Measurements from ENCODE around the gene KANSL3.

The KANSL3 gene

DNA sequence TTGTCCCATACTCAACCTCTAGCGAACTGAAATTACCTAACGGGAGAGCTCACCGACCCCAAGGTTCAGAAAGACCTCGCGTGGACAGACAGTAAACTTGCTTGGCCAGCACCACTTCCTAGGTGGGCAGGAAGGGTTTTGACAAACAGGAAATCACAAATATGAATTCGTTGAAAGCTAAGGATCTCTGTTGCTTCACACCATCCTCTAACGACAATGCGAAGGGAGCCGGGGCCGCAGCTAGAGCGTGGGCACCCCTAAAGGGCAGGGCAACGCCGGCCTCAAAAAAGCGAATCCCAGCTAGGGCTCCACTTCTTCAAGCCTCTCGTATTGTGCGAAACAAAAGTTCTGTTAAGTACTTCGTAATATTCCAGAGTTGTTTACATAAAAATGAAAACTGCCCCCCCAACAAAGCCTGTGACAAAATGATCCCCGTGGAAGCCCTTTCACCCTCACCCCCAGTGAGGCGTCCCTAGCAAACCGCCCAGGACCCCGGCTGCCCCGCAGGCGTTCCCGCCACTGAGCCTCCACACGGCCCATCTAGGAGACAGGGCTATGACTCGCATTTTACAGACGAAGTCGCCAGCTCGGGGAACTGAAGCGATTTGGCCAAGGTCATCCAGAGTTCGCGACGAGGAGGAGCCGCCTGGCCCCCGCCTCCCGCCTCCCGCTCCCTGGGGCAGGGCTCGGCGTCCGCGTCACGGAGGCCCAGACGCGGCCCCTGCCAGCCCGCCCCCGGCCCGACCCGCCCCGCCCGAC lies 548 bp downstream of the KANSL3 start:
- peak overlapping the region; percentile 19 for H2AK5ac ChIP-seq (ENCODE audit: low read depth, low read length)
- H4K8ac ChIP-seq (ENCODE audit: low read depth, low read length), result no peak overlapping the region
- no peak overlapping the region for H3K4ac ChIP-seq (ENCODE audit: low read length)
- H2BK12ac ChIP-seq (ENCODE audit: low read length), result no peak overlapping the region
- WGBS, 2 donors (ENCODE audit: extremely low coverage in 2 of 2, insufficient read length in 2 of 2, insufficient replicate concordance in 1 of 2), result no CpG with 5 or more reads among the region's 50 CpGs
- no peaks in the 10 kb centered on the region for H3K9me3 ChIP-seq (replicated peaks in 1 of 2; ENCODE audit: control insufficient read depth in 2 of 2, insufficient read depth in 1 of 2, low read depth in 1 of 2, low read length in 2 of 2)
- H3K4me2 ChIP-seq (ENCODE audit: insufficient read depth, low read length, poor library complexity, severe bottlenecking), result peak overlapping the region; percentile 79
- no peak overlapping the region for H2BK15ac ChIP-seq (ENCODE audit: low read length)
- H2BK120ac ChIP-seq (ENCODE audit: low read depth, low read length), result no peak overlapping the region
- peaks cover 4 to 39% of the 10 kb centered on the region in 2 donors for H3K36me3 ChIP-seq (replicated peaks in 1 of 2; ENCODE audit: control insufficient read depth in 2 of 2, insufficient read depth in 2 of 2, low read length in 2 of 2)
- no peak for DNase-seq (ENCODE audit: low spot score)
- no peak overlapping the region for H3K14ac ChIP-seq (ENCODE audit: low read length)
- no peak overlapping the region for H4K91ac ChIP-seq (ENCODE audit: low read depth, low read length, poor library complexity)
- no peaks in the 10 kb centered on the region for H3K27me3 ChIP-seq (ENCODE audit: control insufficient read depth in 3 of 3, insufficient read depth in 3 of 3, low read depth in 1 of 3, low read length in 3 of 3)
- peak overlapping the region; percentile 93 for H3K9ac ChIP-seq (ENCODE audit: low read depth, low read length, poor library complexity)
- peak overlapping the region; percentile 65 for H3K18ac ChIP-seq (ENCODE audit: low read length)
- peaks cover 6% of the 10 kb centered on the region for H3K79me1 ChIP-seq (ENCODE audit: low read depth, low read length)
- H3K4me3 ChIP-seq (ENCODE audit: low read length in 2 of 2), result peak overlapping the region; percentile 86 to 96
- peak overlapping the region; percentile 100 for H3K23ac ChIP-seq (ENCODE audit: low read depth, low read length, poor library complexity)
- H3K4me1 ChIP-seq (ENCODE audit: control insufficient read depth in 2 of 2, insufficient read depth in 1 of 2, low read depth in 1 of 2, low read length in 2 of 2), result peaks cover 8 to 9% of the 10 kb centered on the region in 2 donors
- peak overlapping the region; percentile 97 for H2AFZ ChIP-seq (ENCODE audit: low read length)
- peak overlapping the region; percentile 11 for H2BK5ac ChIP-seq (ENCODE audit: low read length)
- no peak overlapping the region for H3K27ac ChIP-seq (replicated peaks; ENCODE audit: low read length)

DNA sequence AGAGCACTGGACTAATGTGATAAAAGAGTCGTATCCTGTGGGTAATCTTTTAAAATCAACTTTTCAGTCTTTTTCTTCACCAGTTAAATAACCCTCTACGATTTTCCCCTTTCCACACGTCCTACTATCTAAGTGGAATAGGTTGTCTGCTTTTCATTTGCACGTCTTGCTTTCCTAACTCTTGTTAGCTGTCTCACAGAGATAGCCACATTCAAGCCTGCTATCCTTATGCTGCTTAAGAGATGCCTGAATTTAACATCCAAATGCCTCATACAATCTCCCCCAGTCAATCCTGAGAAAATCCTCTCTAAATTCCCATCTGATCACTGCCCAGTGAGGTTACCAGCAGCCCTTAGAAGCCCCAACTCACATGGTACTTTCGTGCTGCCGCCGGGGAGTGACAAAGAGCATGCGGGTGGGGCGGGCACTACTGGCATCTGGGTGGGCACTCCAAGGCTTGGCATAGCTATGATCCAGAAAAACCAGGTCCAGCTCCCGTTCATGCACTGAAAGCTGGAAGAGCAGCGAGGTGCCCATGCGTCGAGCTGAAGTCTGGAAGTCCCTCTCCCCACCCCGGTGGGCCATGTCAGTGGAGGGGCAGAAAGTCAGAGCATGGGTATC lies 1.5 kb downstream of the KANSL3 start:
- Histone ChIP-seq H3K18ac (ENCODE audit: low read length) (no peak overlapping the region), H2BK120ac (ENCODE audit: low read depth, low read length) (no peak overlapping the region), H3K23ac (ENCODE audit: low read depth, low read length, poor library complexity) (no peak overlapping the region), H3K27ac (replicated peaks; ENCODE audit: low read length) (no peak overlapping the region), H2BK15ac (ENCODE audit: low read length) (no peak overlapping the region), H2BK5ac (ENCODE audit: low read length) (no peak overlapping the region), H2BK12ac (ENCODE audit: low read length) (no peak overlapping the region), H3K4me2 (ENCODE audit: insufficient read depth, low read length, poor library complexity, severe bottlenecking) (peak overlapping the region; percentile 79), H3K27me3 (ENCODE audit: control insufficient read depth in 3 of 3, insufficient read depth in 3 of 3, low read depth in 1 of 3, low read length in 3 of 3) (no peaks in the 10 kb centered on the region), H4K91ac (ENCODE audit: low read depth, low read length, poor library complexity) (no peak overlapping the region), H3K9ac (ENCODE audit: low read depth, low read length, poor library complexity) (no peak overlapping the region), H3K4me1 (ENCODE audit: control insufficient read depth in 2 of 2, insufficient read depth in 1 of 2, low read depth in 1 of 2, low read length in 2 of 2) (peaks cover 8 to 9% of the 10 kb centered on the region in 2 donors), H3K4ac (ENCODE audit: low read length) (no peak overlapping the region), H3K9me3 (replicated peaks in 1 of 2; ENCODE audit: control insufficient read depth in 2 of 2, insufficient read depth in 1 of 2, low read depth in 1 of 2, low read length in 2 of 2) (no peaks in the 10 kb centered on the region), H2AK5ac (ENCODE audit: low read depth, low read length) (no peak overlapping the region), H4K8ac (ENCODE audit: low read depth, low read length) (no peak overlapping the region), H3K36me3 (replicated peaks in 1 of 2; ENCODE audit: control insufficient read depth in 2 of 2, insufficient read depth in 2 of 2, low read length in 2 of 2) (peaks cover 6 to 48% of the 10 kb centered on the region in 2 donors), H2AFZ (ENCODE audit: low read length) (no peak overlapping the region), H3K4me3 (ENCODE audit: low read length in 2 of 2) (peak overlapping the region in 1 of 2 donors; percentile 86), H3K14ac (ENCODE audit: low read length) (no peak overlapping the region), H3K79me1 (ENCODE audit: low read depth, low read length) (peaks cover 6% of the 10 kb centered on the region)
- DNase-seq (ENCODE audit: low spot score), result no peak
- WGBS, 2 donors (ENCODE audit: extremely low coverage in 2 of 2, insufficient read length in 2 of 2, insufficient replicate concordance in 1 of 2), result 100% methylated on average over 2 of the region's 14 CpGs; no CpG with 5 or more reads in 1 of the 2 donors

DNA sequence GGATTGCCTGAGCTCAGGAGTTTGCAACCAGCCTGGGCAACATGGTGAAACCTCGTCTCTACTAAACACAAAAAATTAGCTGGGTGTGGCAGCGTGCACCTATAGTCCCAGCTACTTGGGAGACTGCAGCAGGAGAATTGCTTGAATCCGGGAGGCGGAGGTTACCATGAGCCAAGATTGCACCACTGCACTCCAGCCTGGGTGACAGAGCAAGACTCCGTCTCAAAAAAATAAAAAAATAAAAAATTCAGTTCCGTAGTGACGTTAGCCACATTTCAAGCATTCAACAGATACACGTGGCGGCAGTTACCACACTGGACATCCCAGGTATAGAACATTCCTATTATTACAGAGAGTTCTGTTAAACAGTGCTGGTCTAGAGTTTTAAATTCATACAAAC lies 4.5 kb downstream of the KANSL3 start:
- Histone ChIP-seq H3K4ac (ENCODE audit: low read length) (no peak overlapping the region), H4K91ac (ENCODE audit: low read depth, low read length, poor library complexity) (no peak overlapping the region), H2AFZ (ENCODE audit: low read length) (no peak overlapping the region), H3K36me3 (replicated peaks in 1 of 2; ENCODE audit: control insufficient read depth in 2 of 2, insufficient read depth in 2 of 2, low read length in 2 of 2) (peaks cover 12 to 78% of the 10 kb centered on the region in 2 donors), H3K79me1 (ENCODE audit: low read depth, low read length) (peaks cover 6% of the 10 kb centered on the region), H2BK15ac (ENCODE audit: low read length) (no peak overlapping the region), H3K4me1 (ENCODE audit: control insufficient read depth in 2 of 2, insufficient read depth in 1 of 2, low read depth in 1 of 2, low read length in 2 of 2) (peaks cover 8 to 9% of the 10 kb centered on the region in 2 donors), H3K23ac (ENCODE audit: low read depth, low read length, poor library complexity) (no peak overlapping the region), H3K9ac (ENCODE audit: low read depth, low read length, poor library complexity) (no peak overlapping the region), H3K27ac (replicated peaks; ENCODE audit: low read length) (no peak overlapping the region), H2BK12ac (ENCODE audit: low read length) (no peak overlapping the region), H4K8ac (ENCODE audit: low read depth, low read length) (no peak overlapping the region), H3K27me3 (ENCODE audit: control insufficient read depth in 3 of 3, insufficient read depth in 3 of 3, low read depth in 1 of 3, low read length in 3 of 3) (no peaks in the 10 kb centered on the region), H2BK120ac (ENCODE audit: low read depth, low read length) (no peak overlapping the region), H3K4me2 (ENCODE audit: insufficient read depth, low read length, poor library complexity, severe bottlenecking) (no peak overlapping the region), H2BK5ac (ENCODE audit: low read length) (no peak overlapping the region), H3K9me3 (replicated peaks in 1 of 2; ENCODE audit: control insufficient read depth in 2 of 2, insufficient read depth in 1 of 2, low read depth in 1 of 2, low read length in 2 of 2) (no peaks in the 10 kb centered on the region), H2AK5ac (ENCODE audit: low read depth, low read length) (no peak overlapping the region), H3K4me3 (ENCODE audit: low read length in 2 of 2) (no peak overlapping the region), H3K18ac (ENCODE audit: low read length) (no peak overlapping the region), H3K14ac (ENCODE audit: low read length) (no peak overlapping the region)
- DNase-seq (ENCODE audit: low spot score), result no peak
- no CpG with 5 or more reads among the region's 9 CpGs for WGBS, 2 donors (ENCODE audit: extremely low coverage in 2 of 2, insufficient read length in 2 of 2, insufficient replicate concordance in 1 of 2)

DNA sequence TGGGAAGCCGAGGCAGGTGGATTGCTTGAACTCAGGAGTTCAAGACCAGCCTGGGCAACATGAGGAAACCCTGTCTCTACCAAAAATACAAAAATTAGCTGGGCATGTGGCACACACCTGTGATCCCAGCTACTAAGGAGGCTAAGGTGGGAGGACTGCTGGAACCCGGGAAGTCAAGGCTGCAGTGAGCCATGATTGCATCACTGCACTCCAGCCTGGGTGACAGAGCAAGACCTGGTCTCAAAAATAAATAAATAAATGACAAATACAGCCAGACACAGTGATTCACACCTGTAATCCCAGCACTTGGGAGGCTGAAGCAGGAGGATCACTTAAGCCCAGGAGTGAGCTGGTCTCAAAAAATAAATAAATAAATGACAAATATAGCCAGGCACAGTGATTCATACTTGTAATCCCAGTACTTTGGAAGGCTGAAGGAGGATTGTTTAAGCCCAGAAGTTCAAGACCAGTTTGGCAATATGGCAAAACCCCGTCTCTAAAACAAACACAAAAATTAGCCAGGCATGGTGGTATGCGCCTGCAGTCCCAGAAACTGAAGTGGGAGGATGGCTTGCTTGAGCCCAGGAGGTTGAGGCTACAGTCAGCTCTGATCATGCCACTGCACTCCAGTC lies 6.2 kb downstream of the KANSL3 start:
- no peak overlapping the region for H3K4ac ChIP-seq (ENCODE audit: low read length)
- no peak overlapping the region for H2BK5ac ChIP-seq (ENCODE audit: low read length)
- no peaks in the 10 kb centered on the region for H3K27me3 ChIP-seq (ENCODE audit: control insufficient read depth in 3 of 3, insufficient read depth in 3 of 3, low read depth in 1 of 3, low read length in 3 of 3)
- peaks cover 5% of the 10 kb centered on the region in 2 donors for H3K4me1 ChIP-seq (ENCODE audit: control insufficient read depth in 2 of 2, insufficient read depth in 1 of 2, low read depth in 1 of 2, low read length in 2 of 2)
- no peak overlapping the region for H3K14ac ChIP-seq (ENCODE audit: low read length)
- no CpG with 5 or more reads among the region's 4 CpGs for WGBS, 2 donors (ENCODE audit: extremely low coverage in 2 of 2, insufficient read length in 2 of 2, insufficient replicate concordance in 1 of 2)
- H2AFZ ChIP-seq (ENCODE audit: low read length), result no peak overlapping the region
- H3K9ac ChIP-seq (ENCODE audit: low read depth, low read length, poor library complexity), result no peak overlapping the region
- no peaks in the 10 kb centered on the region for H3K9me3 ChIP-seq (replicated peaks in 1 of 2; ENCODE audit: control insufficient read depth in 2 of 2, insufficient read depth in 1 of 2, low read depth in 1 of 2, low read length in 2 of 2)
- H2BK15ac ChIP-seq (ENCODE audit: low read length), result no peak overlapping the region
- no peak overlapping the region for H3K4me3 ChIP-seq (ENCODE audit: low read length in 2 of 2)
- peaks cover 18 to 95% of the 10 kb centered on the region in 2 donors for H3K36me3 ChIP-seq (replicated peaks in 1 of 2; ENCODE audit: control insufficient read depth in 2 of 2, insufficient read depth in 2 of 2, low read length in 2 of 2)
- no peak overlapping the region for H3K27ac ChIP-seq (replicated peaks; ENCODE audit: low read length)
- H3K4me2 ChIP-seq (ENCODE audit: insufficient read depth, low read length, poor library complexity, severe bottlenecking), result no peak overlapping the region
- no peak overlapping the region for H2AK5ac ChIP-seq (ENCODE audit: low read depth, low read length)
- no peak overlapping the region for H3K23ac ChIP-seq (ENCODE audit: low read depth, low read length, poor library complexity)
- no peak for DNase-seq (ENCODE audit: low spot score)
- H4K91ac ChIP-seq (ENCODE audit: low read depth, low read length, poor library complexity), result no peak overlapping the region
- no peak overlapping the region for H4K8ac ChIP-seq (ENCODE audit: low read depth, low read length)
- no peak overlapping the region for H3K18ac ChIP-seq (ENCODE audit: low read length)
- no peak overlapping the region for H2BK12ac ChIP-seq (ENCODE audit: low read length)
- no peak overlapping the region for H2BK120ac ChIP-seq (ENCODE audit: low read depth, low read length)
- no peaks in the 10 kb centered on the region for H3K79me1 ChIP-seq (ENCODE audit: low read depth, low read length)

All from neuronal stem cell (in vitro differentiated cells).